Body of pancreas (tissue), 4 donors: ENCODE measurements around the gene MCTP1.

Experiments used
- POLR2A ChIP-seq, 3 donors: fragments of 450-650 bp; IDR thresholded peaks; one replicate each; pipeline ENCODE4 v1.6.1; 2016; ENCODE audit warnings: antibody characterized with exemption in 3 of 3, mild to moderate bottlenecking in 2 of 3
- TF ChIP-seq, protein P1 (sequence below), 7 experiments: fragments of 450-650 bp in 4 of 7; fragments of 200-600 bp in 3 of 7; sonication (generic) in 3 of 7; IDR thresholded peaks; one replicate each; pipeline ENCODE4 v1.5.1; 2016 to 2019; ENCODE audit warnings: antibody characterized with exemption in 7 of 7

DNA sequence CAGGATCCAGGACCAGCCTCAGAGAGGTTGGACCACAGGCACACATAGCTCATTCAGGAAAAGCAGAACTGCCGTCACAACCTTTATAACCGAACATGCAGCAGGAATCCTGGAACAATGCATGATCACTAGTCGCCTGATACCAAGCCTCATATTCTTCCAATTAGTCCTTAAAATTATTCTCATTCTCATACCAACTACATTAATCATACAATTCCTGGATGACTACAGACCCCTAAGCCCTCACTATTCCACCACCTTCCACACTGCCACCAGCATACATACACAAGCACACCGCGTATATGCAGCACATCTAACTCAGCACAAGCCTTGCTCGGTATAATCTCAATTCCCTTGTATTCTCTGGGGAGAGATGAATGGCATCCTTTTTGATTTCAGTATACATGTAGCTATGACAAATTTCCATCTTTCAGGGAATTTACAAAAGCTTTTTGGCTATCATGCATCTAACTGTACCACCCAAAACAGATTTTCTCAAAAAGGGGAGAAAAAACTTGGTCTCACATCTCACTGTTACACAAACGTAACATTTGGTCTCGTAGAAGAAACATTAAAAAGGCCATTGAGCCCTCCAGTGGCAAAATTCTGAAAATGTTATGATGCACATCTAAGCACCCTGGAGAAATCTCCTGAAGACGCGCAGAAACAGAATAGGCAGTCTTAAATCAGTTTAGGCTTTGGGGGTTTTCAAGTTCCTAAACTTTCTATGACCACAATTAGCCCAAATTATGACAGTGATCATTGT is 46.2 kb downstream of the MCTP1 start:
- TF ChIP-seq, protein P1, sequence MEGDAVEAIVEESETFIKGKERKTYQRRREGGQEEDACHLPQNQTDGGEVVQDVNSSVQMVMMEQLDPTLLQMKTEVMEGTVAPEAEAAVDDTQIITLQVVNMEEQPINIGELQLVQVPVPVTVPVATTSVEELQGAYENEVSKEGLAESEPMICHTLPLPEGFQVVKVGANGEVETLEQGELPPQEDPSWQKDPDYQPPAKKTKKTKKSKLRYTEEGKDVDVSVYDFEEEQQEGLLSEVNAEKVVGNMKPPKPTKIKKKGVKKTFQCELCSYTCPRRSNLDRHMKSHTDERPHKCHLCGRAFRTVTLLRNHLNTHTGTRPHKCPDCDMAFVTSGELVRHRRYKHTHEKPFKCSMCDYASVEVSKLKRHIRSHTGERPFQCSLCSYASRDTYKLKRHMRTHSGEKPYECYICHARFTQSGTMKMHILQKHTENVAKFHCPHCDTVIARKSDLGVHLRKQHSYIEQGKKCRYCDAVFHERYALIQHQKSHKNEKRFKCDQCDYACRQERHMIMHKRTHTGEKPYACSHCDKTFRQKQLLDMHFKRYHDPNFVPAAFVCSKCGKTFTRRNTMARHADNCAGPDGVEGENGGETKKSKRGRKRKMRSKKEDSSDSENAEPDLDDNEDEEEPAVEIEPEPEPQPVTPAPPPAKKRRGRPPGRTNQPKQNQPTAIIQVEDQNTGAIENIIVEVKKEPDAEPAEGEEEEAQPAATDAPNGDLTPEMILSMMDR (IDR thresholded peaks at IDR 0.05), result no peak
- TF ChIP-seq POLR2A (IDR thresholded peaks at IDR 0.05), result no peak
